Colon (tissue), 2 donors: ENCODE data around the gene CARD19.
"Not testable (repeated sequence)": the region's sequence is repeated elsewhere in the genome, so short reads cannot be mapped to it uniquely, and the experiment has no call there.

ENCODE experiments used
- FAIRE-seq: peaks from 2 replicates; lab custom pipeline; 2012; peaks lifted over from hg19 to GRCh38; lab: Jason Lieb, UNC
- donor health status: control.
- donor health status: control.

Gene CARD19

GRCh38 chr9:93107825-93108161 lies 11.8 kb downstream of the CARD19 start:
- no peak for FAIRE-seq

- no peak for FAIRE-seq
Observed at GRCh38 chr9:93108291-93109041, 12.4 kb downstream of the CARD19 start.

GRCh38 chr9:93110311-93110855 lies 14.4 kb downstream of the CARD19 start:
- FAIRE-seq, result no peak

GRCh38 chr9:93111001-93111370 lies 15.0 kb downstream of the CARD19 start:
- FAIRE-seq, result no peak

- FAIRE-seq, result no peak
Observed at GRCh38 chr9:93111371-93112115, 15.5 kb downstream of the CARD19 start.

- no peak for FAIRE-seq
Observed at GRCh38 chr9:93112116-93112863, 16.3 kb downstream of the CARD19 start.

- FAIRE-seq, result no peak
Observed at GRCh38 chr9:93112864-93113389, 16.9 kb downstream of the CARD19 start.

GRCh38 chr9:93114169-93114983 lies 18.4 kb downstream of the CARD19 start:
- FAIRE-seq, result no peak

GRCh38 chr9:93114984-93115335 lies 18.9 kb downstream of the CARD19 start:
- no peak for FAIRE-seq

GRCh38 chr9:93115486-93116071 lies 19.6 kb downstream of the CARD19 start:
- FAIRE-seq, result no peak

GRCh38 chr9:93116072-93116961 lies 20.3 kb downstream of the CARD19 start:
- no peak for FAIRE-seq

- FAIRE-seq, result not testable (repeated sequence)
Observed at GRCh38 chr9:93117521-93117920, 21.5 kb downstream of the CARD19 start.

- FAIRE-seq, result no peak
Observed at GRCh38 chr9:93117924-93118862, 22.2 kb downstream of the CARD19 start.

- no peak for FAIRE-seq
Observed at GRCh38 chr9:93118863-93119702, 23.1 kb downstream of the CARD19 start.

GRCh38 chr9:93119703-93119952 lies 23.6 kb downstream of the CARD19 start:
- FAIRE-seq, result no peak

GRCh38 chr9:93119953-93120845 lies 24.2 kb downstream of the CARD19 start:
- no peak for FAIRE-seq

- no peak for FAIRE-seq
Observed at GRCh38 chr9:93120846-93121315, 24.9 kb downstream of the CARD19 start.
